T-helper 2 cell treated with Interferon-gamma antibody and Interleukin-4, amounts not matched to agents 5 μg/mL and 100 μg/mL, for 36 hours (primary cell): Measurements from ENCODE around the gene FRYL.
A peak's percentile ranks its signal among the peaks of the same experiment; 100 is the strongest.
"Not testable (repeated sequence)": the region's sequence is repeated elsewhere in the genome, so short reads cannot be mapped to it uniquely, and the experiment has no call there.

ENCODE experiments used
- DNase-seq: peaks from one replicate; pipeline ENCODE4 v3.0.0; 2021; ENCODE audit warnings: low spot score
- H3K27ac Mint-ChIP-seq: one replicate; pipeline ENCODE4 v1.8.0; 2021; ENCODE audit warnings: mild to moderate bottlenecking, mixed read lengths
- H3K27me3 Mint-ChIP-seq: one replicate; pipeline ENCODE4 v1.8.0; 2021; ENCODE audit warnings: low read depth, mixed read lengths
- H3K36me3 Mint-ChIP-seq: one replicate; pipeline ENCODE4 v1.8.0; 2021; ENCODE audit warnings: low read depth, mixed read lengths
- H3K4me1 Mint-ChIP-seq: one replicate; pipeline ENCODE4 v1.8.0; 2021; ENCODE audit warnings: low read depth, mixed read lengths
- H3K4me3 Mint-ChIP-seq: one replicate; pipeline ENCODE4 v1.8.0; 2022; ENCODE audit warnings: mild to moderate bottlenecking, moderate library complexity, mixed read lengths
- H3K9me3 Mint-ChIP-seq: one replicate; pipeline ENCODE4 v1.8.0; 2021; ENCODE audit warnings: mixed read lengths

The FRYL gene

GRCh38 chr4:48748949-48749596 is 31.0 kb downstream of the FRYL start:
- Mint-ChIP-seq H3K27ac (no peak overlapping the region), H3K36me3 (peaks cover 17% of the 10 kb centered on the region), H3K9me3 (peaks cover 7% of the 10 kb centered on the region), H3K4me1 (peaks cover 42% of the 10 kb centered on the region), H3K27me3 (no peaks in the 10 kb centered on the region), H3K4me3 (no peak overlapping the region)
- DNase-seq = no peak

DNA sequence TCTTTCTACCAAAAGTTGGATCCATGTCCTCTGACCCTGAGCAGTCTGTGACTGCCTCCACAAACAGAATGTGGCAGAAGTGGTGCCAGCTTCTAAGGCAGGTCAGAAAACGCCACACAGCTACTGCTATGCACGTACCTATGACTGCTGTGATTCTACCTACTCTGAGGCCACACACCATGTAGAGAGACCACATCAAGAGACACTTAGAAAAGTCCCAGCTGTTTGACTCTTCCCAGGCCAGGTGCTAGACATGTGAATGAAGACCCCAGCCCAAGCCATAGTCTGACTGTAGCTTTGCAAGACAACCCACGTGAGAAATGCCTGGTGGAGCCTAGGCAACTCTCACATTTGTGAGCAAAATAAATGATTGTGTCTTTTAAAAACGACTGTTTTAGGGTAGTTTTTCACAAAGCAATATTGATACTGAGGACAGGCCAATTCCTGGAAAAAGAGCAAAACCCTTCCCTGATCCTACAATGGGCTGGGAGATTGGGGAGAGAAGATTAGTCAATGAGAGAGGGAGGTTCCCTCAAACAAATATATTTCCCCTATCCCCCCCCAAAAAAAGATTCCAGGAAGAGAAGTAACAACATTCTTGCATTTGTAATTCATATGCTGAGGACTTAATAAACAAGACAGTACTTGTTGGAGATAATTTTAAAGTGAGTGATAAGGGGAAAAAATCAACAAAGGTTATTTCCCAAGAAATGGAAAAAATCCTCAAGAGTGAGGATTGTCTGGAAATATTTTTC is 33.3 kb downstream of the FRYL start:
- DNase-seq = no peak
- Mint-ChIP-seq H3K27me3 (no peaks in the 10 kb centered on the region), H3K9me3 (peaks cover 7% of the 10 kb centered on the region), H3K4me1 (peaks cover 46% of the 10 kb centered on the region), H3K4me3 (no peak overlapping the region), H3K36me3 (peaks cover 19% of the 10 kb centered on the region), H3K27ac (no peak overlapping the region)

DNA sequence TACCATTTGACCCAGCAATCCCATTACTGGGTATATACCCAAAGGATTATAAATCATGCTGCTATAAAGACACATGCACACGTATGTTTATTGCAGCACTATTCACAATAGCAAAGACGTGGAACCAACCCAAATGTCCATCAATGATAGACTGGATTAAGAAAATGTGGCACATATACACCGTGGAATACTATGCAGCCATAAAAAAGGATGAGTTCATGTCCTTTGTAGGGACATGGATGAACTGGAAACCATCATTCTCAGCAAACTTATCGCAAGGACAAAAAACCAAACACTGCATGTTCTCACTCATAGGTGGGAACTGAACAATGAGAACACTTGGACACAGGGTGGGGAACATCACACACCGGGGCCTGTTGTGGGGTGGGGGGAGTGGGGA is 34.9 kb downstream of the FRYL start:
- not testable (repeated sequence) for H3K27me3 Mint-ChIP-seq, H3K27ac Mint-ChIP-seq, H3K4me3 Mint-ChIP-seq, H3K9me3 Mint-ChIP-seq, DNase-seq
- Mint-ChIP-seq H3K4me1 (peaks cover 46% of the 10 kb centered on the region), H3K36me3 (peaks cover 11% of the 10 kb centered on the region)

GRCh38 chr4:48742412-48742811 is 37.7 kb downstream of the FRYL start:
- no peak for DNase-seq
- Mint-ChIP-seq H3K27ac (no peak overlapping the region), H3K4me1 (peaks cover 52% of the 10 kb centered on the region), H3K27me3 (no peaks in the 10 kb centered on the region), H3K36me3 (peaks cover 11% of the 10 kb centered on the region), H3K9me3 (peaks cover 16% of the 10 kb centered on the region), H3K4me3 (peak overlapping the region; percentile 2)

DNA sequence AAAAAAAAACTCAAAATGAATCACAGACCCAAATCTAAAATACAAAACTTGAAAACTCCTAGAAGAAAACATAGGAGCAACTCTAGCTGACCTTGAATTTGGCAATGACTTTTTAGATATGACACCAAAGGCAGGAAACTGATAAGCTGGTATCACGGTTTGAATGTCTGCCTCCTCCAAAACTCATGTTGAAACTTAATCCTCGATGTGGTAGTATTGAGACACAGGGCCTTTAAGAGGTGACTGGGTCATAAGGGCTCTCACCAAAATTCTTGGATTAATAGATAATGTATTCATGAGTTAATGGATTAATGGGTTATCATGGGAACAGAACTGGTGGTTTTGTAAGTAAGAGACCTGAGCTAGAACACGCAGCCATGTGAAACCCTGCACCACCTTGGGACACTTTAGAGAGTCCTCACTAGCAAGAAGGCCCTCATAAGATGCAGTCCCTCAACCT is 40.5 kb downstream of the FRYL start:
- peaks cover 9% of the 10 kb centered on the region for H3K36me3 Mint-ChIP-seq
- peak; percentile 19 for DNase-seq
- no peaks in the 10 kb centered on the region for H3K27me3 Mint-ChIP-seq
- H3K9me3 Mint-ChIP-seq = peaks cover 16% of the 10 kb centered on the region
- H3K4me3 Mint-ChIP-seq = peak overlapping the region; percentile 30
- H3K4me1 Mint-ChIP-seq = peaks cover 45% of the 10 kb centered on the region
- peak overlapping the region; percentile 15 for H3K27ac Mint-ChIP-seq

GRCh38 chr4:48738856-48739255 is 41.2 kb downstream of the FRYL start:
- Mint-ChIP-seq H3K9me3 (peaks cover 16% of the 10 kb centered on the region), H3K4me1 (peaks cover 49% of the 10 kb centered on the region), H3K27ac (no peak overlapping the region), H3K4me3 (no peak overlapping the region), H3K27me3 (no peaks in the 10 kb centered on the region), H3K36me3 (peaks cover 13% of the 10 kb centered on the region)
- no peak for DNase-seq

GRCh38 chr4:48728906-48729496 is 51.1 kb downstream of the FRYL start:
- Mint-ChIP-seq H3K4me1 (peaks cover 61% of the 10 kb centered on the region), H3K4me3 (peak overlapping the region; percentile 64), H3K27ac (peak overlapping the region; percentile 11), H3K36me3 (peaks cover 16% of the 10 kb centered on the region)
- peak; percentile 55 for DNase-seq
- not testable (repeated sequence) for H3K27me3 Mint-ChIP-seq, H3K9me3 Mint-ChIP-seq

- Mint-ChIP-seq H3K27ac (no peak overlapping the region), H3K27me3 (no peaks in the 10 kb centered on the region), H3K9me3 (no peaks in the 10 kb centered on the region), H3K4me1 (peaks cover 62% of the 10 kb centered on the region), H3K36me3 (peaks cover 13% of the 10 kb centered on the region), H3K4me3 (no peak overlapping the region)
- no peak for DNase-seq
Measured at GRCh38 chr4:48727666-48728459, 52.2 kb downstream of the FRYL start.

DNA sequence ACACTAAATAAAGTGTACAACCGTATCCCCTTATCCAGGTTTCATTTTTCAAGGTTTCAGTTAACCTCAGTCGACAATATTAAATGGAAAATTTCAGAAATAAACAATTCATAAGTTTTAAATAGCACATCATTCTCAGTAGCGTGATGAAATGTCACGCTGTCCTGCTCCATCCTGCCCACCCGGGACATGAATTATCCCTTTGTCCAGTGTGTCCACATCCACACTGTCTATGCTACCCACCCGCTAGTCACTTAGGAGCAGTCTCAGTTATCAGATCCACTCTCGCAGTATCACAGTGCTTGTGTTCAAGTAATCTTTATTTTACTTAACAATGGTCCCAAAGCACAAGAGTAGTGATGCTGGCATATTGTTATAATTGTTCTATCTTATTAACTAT is 54.7 kb downstream of the FRYL start:
- Mint-ChIP-seq H3K27me3 (no peaks in the 10 kb centered on the region), H3K4me3 (no peak overlapping the region), H3K36me3 (peaks cover 21% of the 10 kb centered on the region), H3K4me1 (peaks cover 57% of the 10 kb centered on the region), H3K27ac (no peak overlapping the region), H3K9me3 (no peaks in the 10 kb centered on the region)
- DNase-seq = no peak

- Mint-ChIP-seq H3K27me3 (no peaks in the 10 kb centered on the region), H3K4me3 (no peak overlapping the region), H3K9me3 (no peaks in the 10 kb centered on the region), H3K4me1 (peaks cover 33% of the 10 kb centered on the region), H3K36me3 (peaks cover 27% of the 10 kb centered on the region), H3K27ac (no peak overlapping the region)
- no peak for DNase-seq
Measured at GRCh38 chr4:48722509-48723446, 57.3 kb downstream of the FRYL start.

DNA sequence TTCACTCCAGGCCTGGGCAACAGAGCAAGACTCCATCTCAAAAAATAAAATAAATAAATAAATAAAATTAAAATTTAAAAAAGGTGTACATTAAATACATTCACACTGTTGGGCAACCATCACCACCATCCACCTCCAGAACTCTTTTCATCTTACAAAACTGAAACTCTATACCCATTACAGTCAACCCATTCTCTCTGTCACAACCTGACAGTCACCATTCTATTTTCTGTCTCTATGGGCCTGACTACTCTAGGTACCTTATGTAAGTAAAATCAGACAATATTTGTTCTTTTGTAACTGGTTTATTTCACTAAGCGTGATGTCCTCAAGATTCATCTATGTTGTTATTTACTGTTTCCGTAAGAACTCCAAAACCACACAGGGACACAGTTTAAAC is 59.6 kb downstream of the FRYL start:
- Mint-ChIP-seq H3K27ac (no peak overlapping the region), H3K4me1 (peaks cover 15% of the 10 kb centered on the region), H3K36me3 (peaks cover 36% of the 10 kb centered on the region), H3K9me3 (peaks cover 16% of the 10 kb centered on the region), H3K4me3 (no peak overlapping the region), H3K27me3 (no peaks in the 10 kb centered on the region)
- no peak for DNase-seq

GRCh38 chr4:48718818-48719465 is 61.1 kb downstream of the FRYL start:
- Mint-ChIP-seq H3K36me3 (peaks cover 34% of the 10 kb centered on the region), H3K9me3 (peaks cover 16% of the 10 kb centered on the region), H3K27ac (no peak overlapping the region), H3K4me3 (no peak overlapping the region), H3K27me3 (no peaks in the 10 kb centered on the region), H3K4me1 (peaks cover 10% of the 10 kb centered on the region)
- DNase-seq = no peak
